KOPT-K1 (cell line): ENCODE measurements around the gene TAAR8.

Experiments used
- H3K27ac ChIP-seq: fragments of 200-600 bp; sonication (generic); 2 replicates; pipeline ENCODE4 v1.5.1; 2016; ENCODE audit warnings: antibody characterized with exemption, mild to moderate bottlenecking, low read depth, low read length; ENCODE audit not compliant: poor library complexity, severe bottlenecking
- H3K36me3 ChIP-seq: fragments of 200-600 bp; sonication (generic); 2 replicates; pipeline ENCODE4 v1.5.1; 2017; ENCODE audit warnings: antibody characterized with exemption, mild to moderate bottlenecking, low read length, moderate library complexity; ENCODE audit not compliant: insufficient read depth
- H3K9me3 ChIP-seq: fragments of 200-600 bp; sonication (generic); 2 replicates; pipeline ENCODE4 v1.5.1; 2017; ENCODE audit warnings: antibody characterized with exemption, low read length, mild to moderate bottlenecking; ENCODE audit not compliant: insufficient read depth, poor library complexity, severe bottlenecking

TAAR8 gene, protein sequence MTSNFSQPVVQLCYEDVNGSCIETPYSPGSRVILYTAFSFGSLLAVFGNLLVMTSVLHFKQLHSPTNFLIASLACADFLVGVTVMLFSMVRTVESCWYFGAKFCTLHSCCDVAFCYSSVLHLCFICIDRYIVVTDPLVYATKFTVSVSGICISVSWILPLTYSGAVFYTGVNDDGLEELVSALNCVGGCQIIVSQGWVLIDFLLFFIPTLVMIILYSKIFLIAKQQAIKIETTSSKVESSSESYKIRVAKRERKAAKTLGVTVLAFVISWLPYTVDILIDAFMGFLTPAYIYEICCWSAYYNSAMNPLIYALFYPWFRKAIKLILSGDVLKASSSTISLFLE

DNA sequence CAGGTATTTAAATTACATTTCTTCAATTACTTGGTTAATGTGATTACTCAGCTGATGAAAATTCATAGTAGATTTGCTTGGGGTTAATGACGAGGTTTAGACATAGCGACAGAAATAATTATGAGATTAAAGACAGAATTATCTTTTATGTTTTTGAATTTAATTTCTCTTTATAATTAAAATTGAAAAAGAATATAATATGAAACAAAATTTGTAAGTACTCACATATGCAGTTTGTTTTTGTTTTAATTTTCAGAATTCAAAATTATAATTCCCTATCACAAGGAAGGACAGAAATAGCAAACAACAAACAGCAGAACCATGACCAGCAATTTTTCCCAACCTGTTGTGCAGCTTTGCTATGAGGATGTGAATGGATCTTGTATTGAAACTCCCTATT lies at the start of gene TAAR8:
Gene TAAR8, plus strand, starts transcription at position 301 of the 400 bp plus-strand sequence. Its CDS starts 21 bp downstream, at position 322.
- Histone ChIP-seq H3K9me3 (no peaks in the 10 kb centered on the region), H3K36me3 (no peaks in the 10 kb centered on the region), H3K27ac (no peak within 1 kb of the TSS)

DNA sequence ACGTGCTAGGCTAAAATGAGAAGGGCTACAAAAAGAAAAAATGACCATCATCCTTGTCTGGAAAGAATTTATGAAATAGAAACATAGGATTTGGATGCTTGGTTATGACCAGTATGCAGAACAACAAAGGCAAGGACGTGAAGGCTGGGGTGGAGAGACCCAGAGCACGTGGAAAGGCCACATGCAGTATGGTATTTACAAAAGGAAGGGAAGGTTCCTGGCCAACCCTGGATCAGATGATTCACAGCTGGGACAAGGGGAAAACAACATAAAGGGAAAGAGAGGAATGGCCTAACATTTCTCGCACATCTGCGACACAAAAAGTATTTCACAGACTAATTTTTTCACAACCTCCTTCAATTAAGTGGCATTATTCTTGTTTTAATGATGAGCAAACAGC lies 47.7 kb upstream of the TAAR8 start:
- no peaks in the 10 kb centered on the region for H3K36me3 ChIP-seq
- no peaks in the 10 kb centered on the region for H3K9me3 ChIP-seq
- no peak overlapping the region for H3K27ac ChIP-seq

DNA sequence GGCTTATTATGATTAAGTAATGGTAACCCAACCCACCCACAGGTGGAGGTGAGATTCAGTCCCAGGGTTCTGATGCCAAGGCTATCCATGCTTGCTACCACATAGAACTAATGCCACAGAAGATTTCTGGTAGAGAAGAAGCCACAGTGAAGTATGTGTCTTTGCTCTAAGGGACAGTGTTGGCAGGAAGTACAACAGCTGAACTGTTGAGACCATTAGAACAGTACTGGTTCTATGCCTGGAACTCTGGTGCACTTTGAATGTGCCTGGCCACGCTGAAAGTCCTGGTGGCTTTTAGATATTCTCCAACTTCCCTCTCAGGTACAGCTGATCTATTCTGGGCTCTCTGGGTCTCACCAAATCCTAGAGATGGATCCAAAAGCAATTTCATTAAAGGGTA lies 47.3 kb upstream of the TAAR8 start:
- Histone ChIP-seq H3K36me3 (no peaks in the 10 kb centered on the region), H3K27ac (no peak overlapping the region), H3K9me3 (no peaks in the 10 kb centered on the region)

DNA sequence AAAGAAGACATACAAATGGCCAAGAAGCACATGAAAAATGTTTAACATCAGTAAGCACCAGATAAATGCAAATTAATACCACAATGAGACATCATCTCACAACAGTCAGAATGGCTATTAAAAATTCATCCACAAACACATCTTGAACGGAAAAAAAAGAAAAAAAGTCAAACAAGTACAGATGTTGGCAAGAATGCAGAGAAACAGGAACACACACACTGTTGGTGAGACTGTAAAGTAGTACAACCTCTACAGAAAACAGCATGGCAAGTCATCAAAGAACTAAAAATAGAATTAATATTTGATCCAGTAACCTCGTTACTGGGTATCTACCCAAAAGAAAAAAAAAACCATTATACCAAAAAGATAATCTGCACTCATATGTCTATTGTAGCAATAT lies 46.0 kb upstream of the TAAR8 start:
- Histone ChIP-seq H3K27ac (no peak overlapping the region), H3K36me3 (no peaks in the 10 kb centered on the region), H3K9me3 (no peaks in the 10 kb centered on the region)

DNA sequence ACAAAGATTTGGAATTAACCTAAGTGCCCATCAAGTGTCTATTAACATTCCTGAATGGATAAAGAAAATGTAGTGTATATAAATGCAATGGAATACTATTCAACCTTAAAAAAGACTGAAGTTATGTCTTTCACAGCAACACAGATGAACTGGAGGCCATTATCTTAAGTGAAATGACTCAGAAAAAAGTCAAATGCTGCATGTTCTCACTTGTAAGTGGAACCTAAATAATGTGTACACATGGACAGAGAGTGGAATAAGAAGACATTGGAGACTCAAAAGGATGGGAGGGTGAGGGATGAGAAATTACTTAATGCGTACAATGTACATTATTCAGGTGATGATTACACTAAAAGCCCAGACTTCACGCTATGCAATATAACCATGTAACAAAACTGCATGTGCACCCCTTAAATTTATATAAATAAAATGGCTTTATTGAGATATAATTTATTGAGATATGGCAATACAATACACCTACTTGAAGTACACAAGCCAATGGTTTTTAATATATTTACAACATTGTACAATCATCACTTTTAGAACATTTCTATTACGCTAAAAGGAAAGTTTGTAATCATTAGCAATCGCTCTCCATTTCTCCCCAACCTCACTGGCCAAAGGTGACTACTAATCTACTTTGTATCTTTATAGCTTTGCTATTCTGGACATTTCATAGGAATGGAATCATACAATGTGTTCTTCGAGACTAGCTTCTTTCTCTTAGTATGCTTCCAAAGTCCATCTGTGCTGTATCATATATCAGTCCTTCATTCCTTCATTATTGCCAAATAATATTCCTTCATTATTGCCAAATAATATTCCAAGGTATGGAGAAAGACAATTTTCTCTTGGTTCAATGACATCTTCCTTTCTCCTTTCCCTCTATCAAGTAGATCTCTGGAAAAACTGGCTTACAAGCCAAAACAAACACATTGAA lies 45.3 kb upstream of the TAAR8 start:
- H3K36me3 ChIP-seq, result no peaks in the 10 kb centered on the region
- no peak overlapping the region for H3K27ac ChIP-seq
- no peaks in the 10 kb centered on the region for H3K9me3 ChIP-seq

DNA sequence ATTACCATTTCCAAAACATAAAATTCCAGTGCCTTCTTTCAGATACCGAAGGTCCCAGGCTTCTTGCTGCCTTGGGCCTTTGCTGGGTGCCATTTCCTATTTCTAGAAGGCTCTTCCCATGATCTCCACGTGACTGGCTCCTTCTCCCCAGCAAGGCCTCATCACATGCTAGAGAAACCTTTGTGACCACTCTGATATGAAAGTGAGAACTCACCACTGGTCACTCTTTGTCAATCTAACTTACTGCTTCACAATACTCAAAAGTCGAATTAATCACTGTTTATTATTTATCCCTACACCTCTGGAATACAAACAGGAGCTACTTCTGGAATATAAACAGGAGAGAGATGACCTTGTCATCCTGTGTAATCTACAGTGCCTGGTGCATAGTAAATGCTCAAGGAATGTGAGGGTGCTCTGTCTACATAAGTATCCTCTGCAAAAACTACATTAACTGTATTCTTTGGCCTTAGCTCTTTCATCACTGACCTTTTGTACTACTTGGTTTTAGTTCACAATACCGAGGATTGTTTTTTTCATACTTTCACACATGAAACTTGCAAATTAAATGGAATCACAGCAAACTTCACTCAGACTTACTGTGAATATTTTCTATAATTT lies 41.2 kb upstream of the TAAR8 start:
- no peaks in the 10 kb centered on the region for H3K9me3 ChIP-seq
- H3K36me3 ChIP-seq, result no peaks in the 10 kb centered on the region
- no peak overlapping the region for H3K27ac ChIP-seq

DNA sequence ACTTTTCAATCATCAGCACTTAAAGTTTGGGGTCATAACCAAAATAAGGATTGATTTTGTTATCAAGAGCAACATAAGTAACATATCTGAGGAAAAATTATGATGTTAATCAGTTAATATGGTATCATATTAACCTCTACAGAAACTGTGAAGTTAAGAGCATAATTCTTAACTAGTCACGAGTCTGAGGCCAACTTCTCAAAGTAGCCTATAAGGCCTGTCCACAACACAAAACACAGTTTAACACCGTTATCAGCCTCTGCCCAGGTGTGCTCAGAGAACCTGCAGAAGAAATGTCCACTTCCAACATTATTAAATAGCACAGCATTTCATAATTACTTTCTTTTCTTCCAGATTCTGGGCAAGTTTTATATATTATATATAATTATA lies 40.6 kb upstream of the TAAR8 start:
- Histone ChIP-seq H3K27ac (no peak overlapping the region), H3K9me3 (no peaks in the 10 kb centered on the region), H3K36me3 (no peaks in the 10 kb centered on the region)

DNA sequence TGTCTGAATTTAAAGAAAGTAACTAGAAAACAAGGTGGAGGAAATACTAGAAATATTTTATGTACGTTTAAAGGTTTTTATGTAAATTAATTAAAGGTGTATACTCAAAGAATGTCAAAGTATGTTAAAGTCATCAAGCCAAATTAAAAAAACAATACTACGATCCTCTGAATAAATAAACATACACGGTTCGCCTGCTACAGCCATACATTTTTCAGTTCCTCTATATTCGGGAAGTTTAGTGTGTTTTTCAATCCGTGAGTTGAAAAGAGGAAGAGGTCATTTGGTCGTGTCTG lies 40.2 kb upstream of the TAAR8 start:
- Histone ChIP-seq H3K9me3 (no peaks in the 10 kb centered on the region), H3K36me3 (no peaks in the 10 kb centered on the region), H3K27ac (peak overlapping the region; percentile 37)

DNA sequence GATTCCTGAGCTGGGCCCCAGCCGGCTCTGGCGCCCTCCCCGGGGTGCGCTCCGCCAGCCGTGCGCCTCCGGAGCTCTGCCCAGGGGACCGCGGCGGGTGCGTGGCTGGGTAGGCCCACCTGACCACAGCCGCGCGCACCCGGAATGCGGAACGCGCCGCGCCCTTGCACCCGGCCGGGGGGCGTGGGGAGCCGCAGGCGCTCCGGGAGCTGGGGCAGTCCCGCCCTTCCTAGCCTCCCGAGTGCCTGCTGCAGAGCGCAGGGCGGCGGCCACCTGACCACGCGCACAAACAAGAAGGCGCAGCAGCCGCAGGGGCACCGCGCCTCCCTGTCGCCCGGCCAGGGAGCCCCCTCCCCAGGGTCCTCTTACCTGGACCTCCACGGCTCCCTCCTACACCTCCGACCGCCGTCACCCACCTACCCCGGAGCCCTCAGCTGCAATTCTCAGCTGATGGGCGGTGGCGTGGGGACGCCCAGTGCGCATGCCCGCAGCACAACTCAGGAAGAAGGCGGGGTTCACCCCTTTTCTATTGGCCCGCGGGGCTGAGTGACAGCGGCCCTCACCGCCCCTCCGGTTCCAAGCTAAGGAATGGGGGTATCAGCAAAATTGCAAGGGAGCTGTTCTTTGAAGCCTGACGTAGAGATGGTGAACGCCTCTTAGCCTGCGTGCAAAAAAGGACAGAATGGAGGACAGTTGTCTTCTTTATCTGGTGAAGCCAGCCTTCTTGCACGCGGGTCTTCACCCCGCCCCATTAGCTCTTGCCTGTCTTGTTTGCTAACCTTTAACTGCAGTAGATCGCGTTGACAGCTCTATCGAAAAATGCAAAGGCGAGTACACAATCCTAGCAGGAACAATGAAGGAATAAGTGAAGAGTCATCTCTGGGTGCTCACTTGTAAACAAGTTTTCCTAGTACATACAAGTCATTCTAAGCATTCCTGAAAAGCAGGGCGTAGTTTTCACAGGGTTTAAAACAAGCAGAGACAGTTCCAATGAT lies 39.5 kb upstream of the TAAR8 start, which contains the start of gene STX7:
Gene STX7, minus strand, starts transcription at position 479 of the 995 bp plus-strand sequence. CDS start 9,586 bp downstream, outside the sequence.
- Histone ChIP-seq H3K27ac (peak within 1 kb of the TSS; percentile 37), H3K9me3 (no peaks in the 10 kb centered on the region), H3K36me3 (no peaks in the 10 kb centered on the region)

DNA sequence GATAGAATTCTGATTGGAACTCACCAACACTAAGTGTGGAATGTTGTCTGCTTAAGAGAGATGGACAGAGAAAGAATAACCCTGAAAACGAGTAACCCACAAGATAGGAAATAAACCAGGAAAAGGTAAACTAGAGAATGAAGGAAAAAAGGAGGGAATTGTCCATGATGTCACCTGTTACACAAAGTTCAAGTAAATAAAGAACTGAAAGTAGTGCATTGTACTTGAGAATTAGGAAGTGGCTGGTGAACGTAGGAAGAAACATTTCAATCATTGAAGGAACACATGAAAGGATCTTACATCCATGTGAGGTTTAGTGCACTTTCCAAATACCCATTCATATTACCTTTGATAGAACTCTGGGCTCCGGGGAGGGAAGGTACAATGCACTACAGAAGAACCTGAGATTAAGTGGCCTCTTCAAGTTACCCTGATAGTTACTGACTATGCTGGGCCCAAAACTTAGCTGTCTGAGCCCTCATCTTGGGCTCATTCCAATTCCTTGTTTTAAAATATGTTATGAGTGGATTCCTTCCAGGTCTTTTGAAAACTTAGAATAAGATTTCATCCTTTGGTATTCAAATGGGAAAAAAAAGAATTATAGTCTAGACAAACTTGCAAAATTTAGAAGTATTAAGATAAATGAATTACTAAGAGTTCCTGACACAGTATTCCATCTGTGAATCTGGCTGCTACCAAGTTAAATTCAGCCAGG lies 38.5 kb upstream of the TAAR8 start:
- no peaks in the 10 kb centered on the region for H3K9me3 ChIP-seq
- H3K36me3 ChIP-seq, result no peaks in the 10 kb centered on the region
- no peak overlapping the region for H3K27ac ChIP-seq

DNA sequence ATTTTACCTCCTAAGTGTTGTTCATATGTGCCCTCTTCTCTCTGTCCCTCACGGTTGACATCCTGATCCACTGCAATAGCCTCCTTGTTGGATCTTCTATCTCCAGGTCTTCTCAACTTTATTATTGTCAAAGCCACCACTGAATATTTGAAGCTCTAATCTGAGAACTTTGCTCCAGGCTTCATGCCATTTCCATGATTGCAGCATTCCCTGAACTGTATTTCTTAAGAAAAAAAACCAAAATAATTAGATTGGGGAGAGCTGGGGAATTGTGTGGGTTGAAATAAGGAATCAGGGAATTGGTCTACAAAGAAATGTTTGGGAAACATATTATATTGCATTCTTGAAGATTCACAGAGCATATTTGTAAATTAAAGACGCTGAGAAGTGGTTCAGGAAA lies 37.1 kb upstream of the TAAR8 start:
- no peaks in the 10 kb centered on the region for H3K9me3 ChIP-seq
- no peak overlapping the region for H3K27ac ChIP-seq
- H3K36me3 ChIP-seq, result no peaks in the 10 kb centered on the region

DNA sequence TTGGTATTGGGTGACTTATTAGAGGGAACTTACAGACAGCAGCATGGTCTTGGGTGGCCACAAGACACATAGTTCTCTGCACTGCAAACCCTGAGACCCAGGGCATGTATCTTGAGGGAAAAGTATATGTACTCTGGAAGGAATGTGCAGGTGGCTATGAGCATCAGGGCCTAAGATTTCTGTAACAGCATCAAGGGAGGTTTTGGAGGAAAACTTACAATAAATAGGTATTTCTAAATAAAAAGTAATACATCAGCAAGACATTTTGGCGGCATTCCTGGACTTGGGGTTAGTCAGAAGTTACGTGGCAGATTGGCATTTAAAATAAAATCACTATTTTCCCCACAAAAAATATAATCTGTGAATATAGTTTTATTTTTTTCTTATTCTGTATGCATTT lies 31.5 kb upstream of the TAAR8 start:
- Histone ChIP-seq H3K9me3 (no peaks in the 10 kb centered on the region), H3K27ac (no peak overlapping the region), H3K36me3 (no peaks in the 10 kb centered on the region)

DNA sequence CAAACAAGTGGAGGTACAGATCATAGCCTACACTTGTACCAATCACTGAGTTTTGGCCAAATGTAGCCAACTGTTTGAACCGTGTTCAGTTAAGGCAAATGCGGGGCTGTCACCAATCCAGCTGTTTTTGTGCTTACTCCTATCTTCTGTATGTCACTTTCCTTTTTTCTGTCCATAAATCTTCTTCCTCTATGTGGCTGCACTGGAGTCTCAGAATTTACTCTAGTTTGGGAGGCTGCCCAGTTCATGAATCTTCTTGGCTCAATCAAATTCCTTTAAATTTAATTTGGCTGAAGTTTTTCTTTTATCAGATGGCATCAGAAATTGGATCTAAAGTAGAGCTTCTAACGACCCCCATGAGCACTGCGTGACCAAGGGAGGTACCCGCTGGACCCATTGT lies 27.8 kb upstream of the TAAR8 start:
- Histone ChIP-seq H3K36me3 (no peaks in the 10 kb centered on the region), H3K27ac (no peak overlapping the region), H3K9me3 (no peaks in the 10 kb centered on the region)

DNA sequence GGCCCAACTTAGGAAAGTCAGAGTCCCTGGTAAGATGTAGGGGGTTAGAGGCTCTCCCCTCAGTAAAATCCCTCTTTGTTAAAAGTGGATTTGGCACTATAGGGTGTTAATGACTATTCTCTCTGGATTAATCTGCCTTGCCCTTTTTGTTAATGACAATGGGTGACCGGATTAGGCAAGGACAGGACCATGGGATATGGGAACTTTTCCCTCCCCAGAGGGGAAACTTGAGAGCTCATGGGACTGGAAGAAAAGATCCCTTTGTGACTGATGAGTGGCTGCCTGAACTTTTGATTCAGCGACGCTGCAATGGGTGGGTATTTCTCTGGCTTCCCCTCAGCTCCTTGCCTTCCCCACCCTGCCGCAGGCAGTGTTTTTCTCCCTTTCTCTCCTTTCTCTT lies 26.6 kb upstream of the TAAR8 start:
- Histone ChIP-seq H3K27ac (no peak overlapping the region), H3K36me3 (no peaks in the 10 kb centered on the region)

More for the DNA sequence above, 26.6 kb upstream of the TAAR8 start:
- H3K9me3 ChIP-seq, result no peaks in the 10 kb centered on the region
